IPS-18a (cell line): ENCODE data around the gene STAG1.
"Not testable (repeated sequence)": the region's sequence is repeated elsewhere in the genome, so short reads cannot be mapped to it uniquely, and the experiment has no call there.

ENCODE experiments used
- H3K27ac ChIP-seq: one replicate; pipeline ENCODE4 v1.5.1; 2013; ENCODE audit warnings: low read length
- H3K27me3 ChIP-seq: one replicate; pipeline ENCODE4 v1.6.1; 2013; ENCODE audit warnings: mild to moderate bottlenecking, low read length; ENCODE audit not compliant: control insufficient read depth, insufficient read depth
- H3K36me3 ChIP-seq: one replicate; pipeline ENCODE4 v1.6.1; 2013; ENCODE audit warnings: low read depth, low read length; ENCODE audit not compliant: control insufficient read depth
- H3K4me1 ChIP-seq: one replicate; pipeline ENCODE4 v1.6.1; 2013; ENCODE audit warnings: low read depth, low read length; ENCODE audit not compliant: control insufficient read depth
- H3K4me3 ChIP-seq: one replicate; pipeline ENCODE4 v1.5.1; 2013; ENCODE audit warnings: low read length
- H3K9ac ChIP-seq: one replicate; pipeline ENCODE4 v1.6.1; 2013; ENCODE audit warnings: mild to moderate bottlenecking, low read length, moderate library complexity
- H3K9me3 ChIP-seq: one replicate; pipeline ENCODE4 v1.6.1; 2013; ENCODE audit warnings: low read depth, low read length; ENCODE audit not compliant: control insufficient read depth

STAG1 gene

GRCh38 chr3:136485777-136486176 lies 266.4 kb downstream of the STAG1 start:
- no peaks in the 10 kb centered on the region for H3K9me3 ChIP-seq
- H3K27ac ChIP-seq = no peak overlapping the region
- H3K9ac ChIP-seq = no peak overlapping the region
- no peak overlapping the region for H3K4me3 ChIP-seq
- no peaks in the 10 kb centered on the region for H3K4me1 ChIP-seq
- no peaks in the 10 kb centered on the region for H3K27me3 ChIP-seq
- H3K36me3 ChIP-seq = no peaks in the 10 kb centered on the region

- peaks cover 10% of the 10 kb centered on the region for H3K36me3 ChIP-seq
- no peak overlapping the region for H3K27ac ChIP-seq
Measured at GRCh38 chr3:136476280-136476679, 275.9 kb downstream of the STAG1 start.

GRCh38 chr3:136474876-136475275 lies 277.3 kb downstream of the STAG1 start:
- not testable (repeated sequence) for H3K27ac ChIP-seq, H3K9ac ChIP-seq, H3K4me3 ChIP-seq, H3K9me3 ChIP-seq, H3K27me3 ChIP-seq, H3K4me1 ChIP-seq
- peaks cover 10% of the 10 kb centered on the region for H3K36me3 ChIP-seq

More at GRCh38 chr3:136476280-136476679, 275.9 kb downstream of the STAG1 start:
- Histone ChIP-seq H3K9me3 (no peaks in the 10 kb centered on the region), H3K4me3 (no peak overlapping the region), H3K9ac (no peak overlapping the region), H3K4me1 (no peaks in the 10 kb centered on the region), H3K27me3 (no peaks in the 10 kb centered on the region)

- H3K27ac ChIP-seq = no peak overlapping the region
- H3K36me3 ChIP-seq = peaks cover 10% of the 10 kb centered on the region
Measured at GRCh38 chr3:136473716-136474326, 278.4 kb downstream of the STAG1 start.

GRCh38 chr3:136465296-136465695 lies 286.9 kb downstream of the STAG1 start:
- no peaks in the 10 kb centered on the region for H3K36me3 ChIP-seq
- H3K9ac ChIP-seq = no peak overlapping the region
- H3K27me3 ChIP-seq = no peaks in the 10 kb centered on the region
- H3K4me3 ChIP-seq = no peak overlapping the region
- H3K9me3 ChIP-seq = no peaks in the 10 kb centered on the region
- no peaks in the 10 kb centered on the region for H3K4me1 ChIP-seq
- H3K27ac ChIP-seq = no peak overlapping the region

More at GRCh38 chr3:136473716-136474326, 278.4 kb downstream of the STAG1 start:
- Histone ChIP-seq H3K4me3 (no peak overlapping the region), H3K4me1 (no peaks in the 10 kb centered on the region), H3K9me3 (no peaks in the 10 kb centered on the region), H3K9ac (no peak overlapping the region), H3K27me3 (no peaks in the 10 kb centered on the region)

GRCh38 chr3:136464502-136464901 lies 287.7 kb downstream of the STAG1 start:
- H3K4me3 ChIP-seq = no peak overlapping the region
- H3K9ac ChIP-seq = no peak overlapping the region
- H3K4me1 ChIP-seq = no peaks in the 10 kb centered on the region
- H3K27ac ChIP-seq = no peak overlapping the region
- no peaks in the 10 kb centered on the region for H3K27me3 ChIP-seq
- H3K36me3 ChIP-seq = no peaks in the 10 kb centered on the region
- H3K9me3 ChIP-seq = no peaks in the 10 kb centered on the region

- Histone ChIP-seq H3K36me3 (no peaks in the 10 kb centered on the region), H3K4me1 (no peaks in the 10 kb centered on the region), H3K9me3 (peaks cover 3% of the 10 kb centered on the region), H3K4me3 (no peak overlapping the region), H3K27ac (no peak overlapping the region), H3K9ac (no peak overlapping the region), H3K27me3 (no peaks in the 10 kb centered on the region)
Measured at GRCh38 chr3:136463170-136463569, 289.0 kb downstream of the STAG1 start.

GRCh38 chr3:136457793-136458192 lies 294.4 kb downstream of the STAG1 start:
- H3K9me3 ChIP-seq = peaks cover 25% of the 10 kb centered on the region
- H3K4me3 ChIP-seq = no peak overlapping the region
- no peak overlapping the region for H3K27ac ChIP-seq

GRCh38 chr3:136456196-136456595 lies 296.0 kb downstream of the STAG1 start:
- Histone ChIP-seq H3K4me1 (no peaks in the 10 kb centered on the region), H3K9me3 (peaks cover 25% of the 10 kb centered on the region), H3K4me3 (no peak overlapping the region), H3K27me3 (no peaks in the 10 kb centered on the region), H3K27ac (no peak overlapping the region), H3K36me3 (peaks cover 10% of the 10 kb centered on the region), H3K9ac (no peak overlapping the region)

More at GRCh38 chr3:136457793-136458192, 294.4 kb downstream of the STAG1 start:
- Histone ChIP-seq H3K27me3 (no peaks in the 10 kb centered on the region), H3K9ac (no peak overlapping the region), H3K4me1 (no peaks in the 10 kb centered on the region), H3K36me3 (peaks cover 10% of the 10 kb centered on the region)

- Histone ChIP-seq H3K4me3 (no peak overlapping the region), H3K27me3 (no peaks in the 10 kb centered on the region), H3K36me3 (peaks cover 6% of the 10 kb centered on the region), H3K9me3 (no peaks in the 10 kb centered on the region), H3K27ac (no peak overlapping the region), H3K4me1 (no peaks in the 10 kb centered on the region), H3K9ac (no peak overlapping the region)
Measured at GRCh38 chr3:136444581-136444980, 307.6 kb downstream of the STAG1 start.

- Histone ChIP-seq H3K4me3 (no peak overlapping the region), H3K9me3 (no peaks in the 10 kb centered on the region), H3K36me3 (peaks cover under 1% of the 10 kb centered on the region), H3K27ac (no peak overlapping the region), H3K27me3 (no peaks in the 10 kb centered on the region), H3K4me1 (no peaks in the 10 kb centered on the region), H3K9ac (no peak overlapping the region)
Measured at GRCh38 chr3:136437043-136437442, 315.1 kb downstream of the STAG1 start.

GRCh38 chr3:136434429-136434828 lies 317.7 kb downstream of the STAG1 start:
- Histone ChIP-seq H3K4me1 (no peaks in the 10 kb centered on the region), H3K36me3 (no peaks in the 10 kb centered on the region), H3K9me3 (no peaks in the 10 kb centered on the region), H3K9ac (no peak overlapping the region), H3K27me3 (no peaks in the 10 kb centered on the region), H3K4me3 (no peak overlapping the region), H3K27ac (no peak overlapping the region)
